ENCODE measurements around the gene CACNA1I.

CACNA1I gene

DNA sequence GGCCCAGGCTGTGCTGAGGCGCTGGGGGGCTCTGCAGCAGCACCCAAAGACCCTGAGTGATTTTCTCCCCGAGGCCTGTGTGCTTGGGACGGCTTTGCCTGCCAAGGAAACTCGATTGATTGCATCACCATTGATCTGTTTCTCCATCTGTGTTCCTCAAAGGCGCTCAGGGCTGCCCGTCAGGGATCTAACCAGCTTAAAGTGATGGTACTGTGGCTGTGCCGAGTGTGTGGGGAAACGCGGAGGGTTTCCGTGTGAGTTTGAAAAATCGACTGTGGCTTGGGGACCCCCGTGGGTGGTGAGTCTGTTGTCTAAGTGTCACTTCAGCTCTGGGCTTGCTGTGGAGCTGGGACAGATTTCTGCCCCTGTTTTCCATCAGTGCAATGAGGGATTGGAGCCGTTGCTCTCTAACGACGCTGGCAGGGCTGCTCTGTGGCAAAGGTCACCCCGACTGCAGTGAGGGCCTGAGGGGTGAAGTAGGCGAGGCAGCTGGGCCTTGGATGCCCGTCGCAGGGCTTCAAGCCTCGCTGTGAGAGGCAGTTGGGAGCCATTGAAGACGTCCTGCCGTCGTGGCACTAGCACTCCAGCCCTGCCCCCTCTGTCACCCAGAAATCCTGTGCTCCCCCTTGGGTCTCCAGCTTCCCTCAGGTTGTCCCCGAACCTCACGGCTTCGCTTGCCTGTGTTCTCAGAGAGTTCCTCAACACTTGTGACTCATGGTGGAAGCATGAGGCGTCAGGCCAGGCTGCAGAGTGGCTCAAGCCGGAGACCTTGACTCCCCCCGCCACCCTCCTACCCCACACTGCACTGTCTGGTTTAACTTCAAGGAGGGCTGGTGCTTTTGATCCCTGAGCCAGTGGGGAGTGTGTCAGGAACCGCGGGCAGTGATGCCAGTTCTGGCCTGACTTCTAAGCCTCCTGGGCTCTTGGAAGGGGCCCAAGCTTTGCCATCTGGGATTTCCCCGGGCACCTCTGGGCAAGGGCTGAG lies 21.8 kb downstream of the CACNA1I start:
- TF ChIP-seq, protein P1, sequence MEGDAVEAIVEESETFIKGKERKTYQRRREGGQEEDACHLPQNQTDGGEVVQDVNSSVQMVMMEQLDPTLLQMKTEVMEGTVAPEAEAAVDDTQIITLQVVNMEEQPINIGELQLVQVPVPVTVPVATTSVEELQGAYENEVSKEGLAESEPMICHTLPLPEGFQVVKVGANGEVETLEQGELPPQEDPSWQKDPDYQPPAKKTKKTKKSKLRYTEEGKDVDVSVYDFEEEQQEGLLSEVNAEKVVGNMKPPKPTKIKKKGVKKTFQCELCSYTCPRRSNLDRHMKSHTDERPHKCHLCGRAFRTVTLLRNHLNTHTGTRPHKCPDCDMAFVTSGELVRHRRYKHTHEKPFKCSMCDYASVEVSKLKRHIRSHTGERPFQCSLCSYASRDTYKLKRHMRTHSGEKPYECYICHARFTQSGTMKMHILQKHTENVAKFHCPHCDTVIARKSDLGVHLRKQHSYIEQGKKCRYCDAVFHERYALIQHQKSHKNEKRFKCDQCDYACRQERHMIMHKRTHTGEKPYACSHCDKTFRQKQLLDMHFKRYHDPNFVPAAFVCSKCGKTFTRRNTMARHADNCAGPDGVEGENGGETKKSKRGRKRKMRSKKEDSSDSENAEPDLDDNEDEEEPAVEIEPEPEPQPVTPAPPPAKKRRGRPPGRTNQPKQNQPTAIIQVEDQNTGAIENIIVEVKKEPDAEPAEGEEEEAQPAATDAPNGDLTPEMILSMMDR (IDR thresholded peaks at IDR 0.05; ENCODE audit: insufficient read depth, low read depth, low read length, missing control alignments): no peak
- DNase-seq (ENCODE audit: low read depth): peak; percentile 63
- no peak overlapping the region for H3K4me3 ChIP-seq (ENCODE audit: low read length)

DNA sequence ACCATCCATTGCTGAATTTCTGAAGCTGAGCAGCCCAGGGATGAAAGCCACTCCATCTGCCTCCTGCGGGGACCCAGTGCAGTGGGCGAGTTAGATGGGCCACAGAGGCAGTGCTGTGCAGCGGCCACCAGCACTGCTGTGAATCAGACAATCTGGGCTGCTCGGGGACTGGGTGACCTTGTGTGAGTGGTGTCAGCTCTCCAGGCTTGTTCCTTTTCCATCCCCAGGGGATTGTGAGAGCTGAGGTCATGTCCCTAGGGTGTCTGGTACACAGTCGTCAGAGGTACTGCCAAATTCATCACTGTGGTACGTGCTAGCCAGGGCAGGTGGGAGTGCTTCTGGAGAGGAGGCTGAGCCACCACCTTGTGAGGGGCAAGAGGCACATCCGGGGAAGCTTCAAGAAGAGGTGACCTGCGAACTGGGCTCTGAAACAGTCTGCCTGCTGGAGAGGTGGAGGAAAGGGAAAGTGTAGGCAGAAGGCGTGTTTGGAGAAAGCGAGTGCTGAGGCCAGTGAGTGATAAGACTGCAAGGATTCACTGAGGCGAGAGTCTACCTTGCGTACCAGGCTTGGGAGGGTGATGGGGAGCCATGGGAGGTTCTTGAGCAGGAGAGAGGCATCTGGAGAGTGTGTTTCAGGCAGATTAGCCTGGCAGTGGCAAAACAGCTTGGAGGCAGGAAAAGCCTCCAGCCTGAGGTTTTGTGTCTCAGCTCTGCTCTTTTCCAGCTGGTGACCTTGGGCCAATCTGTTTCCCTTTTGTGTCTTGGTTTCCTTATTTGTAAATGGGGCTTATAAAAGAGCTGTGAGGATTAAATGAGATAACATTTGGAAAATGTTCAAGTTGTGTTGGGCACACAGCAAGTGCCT lies 22.7 kb downstream of the CACNA1I start:
- H3K4me3 ChIP-seq (ENCODE audit: low read length): no peak overlapping the region
- no peak for DNase-seq (ENCODE audit: low read depth)
- TF ChIP-seq, protein P1 (IDR thresholded peaks at IDR 0.05; ENCODE audit: insufficient read depth, low read depth, low read length, missing control alignments): no peak

DNA sequence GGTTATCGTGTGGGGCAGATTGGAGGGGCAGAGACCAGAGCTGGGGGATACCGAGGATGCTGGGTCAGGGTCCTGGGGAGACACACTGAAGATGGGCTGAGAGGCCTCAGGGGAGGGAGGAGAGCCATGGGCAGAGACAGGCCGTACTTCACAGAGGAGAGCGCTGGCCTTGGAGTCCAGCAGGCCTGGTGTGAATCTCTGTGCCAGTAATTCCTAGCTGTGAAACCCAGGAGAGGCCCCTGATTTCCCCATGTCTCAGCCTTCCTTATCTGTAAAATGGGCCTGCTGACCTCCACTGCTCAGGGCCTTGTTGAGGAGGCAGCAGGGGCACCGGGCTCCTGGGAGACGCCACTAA lies 23.4 kb downstream of the CACNA1I start:
- TF ChIP-seq, protein P1 (IDR thresholded peaks at IDR 0.05; ENCODE audit: insufficient read depth, low read depth, low read length, missing control alignments): no peak
- no peak for DNase-seq (ENCODE audit: low read depth)
- H3K4me3 ChIP-seq (ENCODE audit: low read length): no peak overlapping the region

DNA sequence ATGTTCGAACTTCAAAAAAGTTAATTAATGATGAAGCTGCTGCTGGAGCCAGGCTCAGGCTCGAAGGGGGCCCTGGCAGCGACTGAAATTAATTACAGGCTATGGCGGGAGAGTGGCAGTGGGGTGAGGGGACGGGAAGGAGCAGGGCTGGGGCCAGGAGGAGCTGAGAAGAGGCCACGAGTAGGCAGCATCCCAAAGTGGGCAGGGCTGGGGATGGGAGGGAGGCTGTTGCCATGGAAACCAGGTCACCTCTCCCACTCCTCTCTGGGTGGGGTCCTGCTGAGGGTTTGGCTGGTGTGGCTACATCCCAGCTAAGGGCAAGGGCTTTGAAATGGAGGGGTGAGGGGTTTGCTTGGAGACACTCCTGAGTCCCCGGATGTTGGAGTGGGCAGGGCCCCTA lies 23.9 kb downstream of the CACNA1I start:
- TF ChIP-seq, protein P1 (IDR thresholded peaks at IDR 0.05; ENCODE audit: insufficient read depth, low read depth, low read length, missing control alignments): no peak
- no peak for DNase-seq (ENCODE audit: low read depth)
- H3K4me3 ChIP-seq (ENCODE audit: low read length): no peak overlapping the region

DNA sequence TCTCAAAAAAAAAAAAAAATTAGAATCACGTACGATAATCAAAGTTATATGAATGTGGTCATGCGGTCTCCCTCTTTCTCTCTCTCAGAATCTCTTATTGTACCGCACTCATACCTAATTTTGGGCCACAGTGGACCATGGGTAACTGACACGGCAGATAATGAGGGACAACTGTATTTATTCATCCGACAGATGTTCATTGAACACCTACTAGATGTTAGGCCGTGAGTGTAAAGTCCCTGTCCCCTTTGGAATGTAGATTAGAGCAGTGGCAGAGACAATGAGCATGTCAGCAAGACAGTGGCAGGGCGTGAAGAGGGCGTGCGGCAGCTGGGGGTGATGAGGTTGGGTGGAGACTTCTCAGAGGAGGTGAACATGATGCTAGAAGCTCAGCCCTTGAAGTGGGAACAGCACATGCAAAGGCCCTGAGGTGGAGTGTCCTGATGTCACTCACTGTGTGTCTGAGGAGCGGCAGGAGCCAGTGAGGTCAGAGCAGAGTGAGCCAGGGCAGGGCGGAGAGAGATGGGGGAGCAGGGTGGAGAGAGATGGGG lies 25.1 kb downstream of the CACNA1I start:
- TF ChIP-seq, protein P1 (IDR thresholded peaks at IDR 0.05; ENCODE audit: insufficient read depth, low read depth, low read length, missing control alignments): no peak
- DNase-seq (ENCODE audit: low read depth): no peak

DNA sequence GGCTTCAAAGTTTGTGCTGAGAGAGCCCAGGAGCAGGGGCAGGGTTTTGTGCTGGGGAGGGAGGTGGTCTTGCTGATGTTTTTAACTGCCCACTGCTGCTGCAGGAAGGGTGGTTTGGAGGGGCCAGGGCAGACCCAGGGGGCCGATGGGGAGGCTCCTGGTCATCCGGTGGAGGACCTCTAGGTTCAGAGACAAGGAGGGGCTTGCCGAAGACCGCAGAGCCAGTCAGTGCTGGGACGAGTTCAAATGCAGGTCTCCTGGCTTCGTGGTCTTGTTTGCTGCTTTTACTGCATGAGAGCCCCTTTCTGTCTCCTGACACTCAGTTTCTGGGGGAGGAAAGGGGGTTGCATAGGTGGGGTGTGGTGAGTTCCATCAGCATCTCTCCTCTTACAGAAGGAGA lies 26.0 kb downstream of the CACNA1I start:
- DNase-seq (ENCODE audit: low read depth): no peak
- TF ChIP-seq, protein P1 (IDR thresholded peaks at IDR 0.05; ENCODE audit: insufficient read depth, low read depth, low read length, missing control alignments): no peak
- H3K4me3 ChIP-seq (ENCODE audit: low read length): no peak overlapping the region

More for the DNA sequence above, 25.1 kb downstream of the CACNA1I start:
- no peak overlapping the region for H3K4me3 ChIP-seq (ENCODE audit: low read length)

Measured in epithelial cell of esophagus (primary cell).